ENCODE measurements around the gene LINC01488. TPM values are rescaled to one million over a fixed set of nuclear protein-coding genes. Genes with fewer than 3 reads are reported as not detected.

Gene LINC01488
- total and polyA plus RNA-seq, 9 of the 15 experiments (the other 6 are each of a cell fraction or from before 2014, with no cell fraction given), result not detected

GRCh38 chr11:69451289-69451688, 30.2 kb upstream of the LINC01488 start (continued):
- no peak for TF ChIP-seq ZNF449 (CRISPR knock-in tag; IDR thresholded peaks at IDR 0.05)
- no peak for TF ChIP-seq NR1H2 (CRISPR knock-in tag; IDR thresholded peaks at IDR 0.05)

GRCh38 chr11:69452206-69452987, 29.1 kb upstream of the LINC01488 start:
- TF ChIP-seq HLTF (IDR thresholded peaks at IDR 0.05) (0 out of 2 replicates have a peak, but pooled peaks have one; percentile 63), CBX3 (IDR thresholded peaks at IDR 0.05; ENCODE audit: borderline replicate concordance in 1 of 2, low read length in 2 of 2) (0 out of 3 replicates have a peak, but pooled peaks of 1 of the 2 experiments have one; percentile 62), CBX2 (IDR thresholded peaks at IDR 0.05; ENCODE audit: insufficient read depth, low read length, poor library complexity, severe bottlenecking) (no peak), USF2 (CRISPR knock-in tag; IDR thresholded peaks at IDR 0.05) (peak; percentile 23; the same call in 1 of the 2 replicates), FUS (optimal IDR thresholded peaks at IDR 0.05; ENCODE audit: low read depth, low read length) (no peak), USF1 (CRISPR knock-in tag; IDR thresholded peaks at IDR 0.05) (peak; percentile 43; the same call in 1 of the 2 replicates), RBM25 (IDR thresholded peaks at IDR 0.05; ENCODE audit: low read depth, low read length, severe bottlenecking) (peak; percentile 94), SMARCA5 (IDR thresholded peaks at IDR 0.05) (peak; percentile 72), BCOR (IDR thresholded peaks at IDR 0.05) (peak; percentile 37; the same call in 1 of the 2 replicates)
- ChIA-PET CTCF (ENCODE audit: low intra/inter-chr PET ratio) (no interaction called here), POLR2A (interaction anchor here (0.6 to 0.8 kb wide), 2 partner anchors 10 to 177 kb away, joined by 3 read pairs; no protein-coding TSS in a partner anchor)
- Histone ChIP-seq H3K4me1 (replicated peaks in 1 of 2; ENCODE audit: control insufficient read depth in 2 of 2, insufficient read depth in 2 of 2, low read length in 2 of 2) (peaks cover 31 to 36% of the 10 kb centered on the region in 2 experiments), H3K27me3 (ENCODE audit: control insufficient read depth in 2 of 2, insufficient read depth in 2 of 2, low read length in 2 of 2) (no peaks in the 10 kb centered on the region), H3K9me3 (replicated peaks; ENCODE audit: control insufficient read depth, insufficient read depth, low read depth, low read length) (no peaks in the 10 kb centered on the region), H3K27ac (ENCODE audit: extremely low read depth, low read depth, low read length) (no peak overlapping the region), H3K4me3 (no peak overlapping the region), H4K20me1 (replicated peaks; ENCODE audit: control insufficient read depth, insufficient read depth, low read length) (no peaks in the 10 kb centered on the region), H3K4me2 (ENCODE audit: insufficient read depth, low read length) (no peak overlapping the region), H2AFZ (ENCODE audit: low read depth, low read length) (no peak overlapping the region), H3K9me1 (ENCODE audit: control insufficient read depth, insufficient read depth, low read length) (peaks cover 4% of the 10 kb centered on the region), H3K79me2 (ENCODE audit: control insufficient read depth, insufficient read depth, low read length) (no peaks in the 10 kb centered on the region), H3K9ac (ENCODE audit: insufficient read depth in 1 of 2, low read depth in 2 of 2, low read length in 2 of 2) (no peak overlapping the region; a peak in 1 of 4 replicates), H3K36me3 (ENCODE audit: control insufficient read depth, insufficient read depth, low read length) (no peaks in the 10 kb centered on the region)
- in situ Hi-C loops (cut with MboI), result no loop called here
- DNase-seq (ENCODE audit: extremely low read depth in 1 of 4, low spot score in 3 of 4) (no peak), FAIRE-seq (no peak), ATAC-seq (no peak)
- intact Hi-C loops (cut with micrococcal nuclease), result no loop called here
- 44% methylated on average over 6 of the region's 6 CpGs for WGBS (ENCODE audit: insufficient coverage, low coverage, missing lambda C conversion rate)
- no TSS peak for BruUV-seq (replicated peaks)

Data from K562 (cell line).